Upper lobe of left lung (tissue), 6 donors: ENCODE measurements around the gene KCNK2. TPM values are rescaled to one million over a fixed set of nuclear protein-coding genes. Genes with fewer than 3 reads are reported as not detected.

Source experiments
- ATAC-seq, 2 donors: fragments of 200-7000 bp; cut with Tn5 transposase; one replicate each; pipeline ENCODE4 v1.9.1; 2022; ENCODE audit warnings: mild to moderate bottlenecking in 2 of 2, moderate library complexity in 2 of 2; ENCODE audit not compliant: low FRiP score in 2 of 2
- DNase-seq, 2 donors: peaks; one replicate each; pipeline ENCODE4 v3.0.0-alpha.2; 2019 to 2020
- H3K27ac ChIP-seq, 4 donors: fragments of 200-600 bp; sonication (generic); one replicate each; pipeline ENCODE4 v1.5.1; 2016 to 2019
- H3K27me3 ChIP-seq, 4 donors: fragments of 200-600 bp; sonication (generic); one replicate each; pipeline ENCODE4 v1.5.1; 2017 to 2019
- H3K36me3 ChIP-seq, 4 donors: fragments of 200-600 bp; sonication (generic); one replicate each; pipeline ENCODE4 v1.5.1; 2016 to 2019
- H3K4me1 ChIP-seq, 4 donors: fragments of 200-600 bp; sonication (generic); one replicate each; pipeline ENCODE4 v1.5.1; 2018 to 2019
- H3K4me3 ChIP-seq, 4 donors: fragments of 200-600 bp; sonication (generic); one replicate each; pipeline ENCODE4 v1.5.1; 2017 to 2019; ENCODE audit warnings: mild to moderate bottlenecking in 2 of 4, moderate library complexity in 1 of 4
- H3K9me3 ChIP-seq, 4 donors: fragments of 200-600 bp; sonication (generic); one replicate each; pipeline ENCODE4 v1.5.1; 2018 to 2019
- EP300 ChIP-seq, 4 donors: sonication (generic); formaldehyde crosslinking; IDR thresholded peaks; one replicate each; pipeline ENCODE4 v1.5.1; 2017; ENCODE audit warnings: antibody characterized with exemption in 4 of 4, control low read depth in 2 of 4
- POLR2A ChIP-seq, 4 donors: fragments of 450-650 bp; IDR thresholded peaks; one replicate each; pipeline ENCODE4 v1.5.1; 2016 to 2017; ENCODE audit warnings: antibody characterized with exemption in 4 of 4, mild to moderate bottlenecking in 2 of 4
- POLR2AphosphoS5 ChIP-seq, 2 donors: sonication (generic); formaldehyde crosslinking; IDR thresholded peaks; one replicate each; pipeline ENCODE4 v1.5.1; 2017; ENCODE audit warnings: antibody characterized with exemption in 2 of 2
- WGBS, 2 donors: methylation state at CpG; one replicate each; pipeline ENCODE4 v1.1.5; 2017 to 2018; 5-methylcytosine and 5-hydroxymethylcytosine counted together
- total RNA-seq, 6 donors: library from RNA; depleted of rRNA in 4 of 6; stranded (reverse); fragments of >200 nt in 4 of 6; gene quantifications; one replicate each; pipeline versions ENCODE4 v1.1.0 to v1.2.1, GENCODE V29; 2016 to 2021
- TF ChIP-seq, protein P1 (sequence below), 6 experiments: fragments of 450-650 bp in 4 of 6; fragments of 200-600 bp in 2 of 6; sonication (generic) in 2 of 6; IDR thresholded peaks; one replicate each; pipeline ENCODE4 v1.5.1; 2016 to 2019; ENCODE audit warnings: antibody characterized with exemption in 6 of 6
- donor health status: DM: no; HTN: no; CAD: no; lungs with moderate emphysema.
- donor health status: DM: no; HTN: yes; CAD: no; lungs with severe emphysema.

The KCNK2 gene
- total RNA-seq, 6 donors from 2014 or later, result 0.20 to 2.4 (median 0.33) TPM; not detected in 2

DNA sequence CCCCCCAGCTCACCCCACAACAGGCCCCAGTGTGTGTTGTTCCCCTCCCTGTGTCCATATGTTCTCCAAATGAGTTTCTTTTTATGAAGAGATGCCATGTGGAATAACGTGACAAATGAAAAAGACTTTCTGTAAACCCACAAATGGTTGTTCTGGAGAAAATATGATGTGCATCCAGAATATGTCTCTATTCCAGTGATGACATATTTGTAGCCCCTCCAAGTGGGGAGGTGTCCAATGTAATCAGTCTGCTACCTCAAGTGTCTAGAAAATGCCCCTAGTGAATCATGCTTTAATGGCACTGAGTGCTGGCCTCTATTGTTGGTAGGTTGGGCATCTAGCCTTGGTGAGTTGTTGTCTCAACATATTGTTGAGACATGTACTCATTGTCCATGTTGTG is 179.6 kb downstream of the KCNK2 start:
- Histone ChIP-seq H3K27ac (no peak overlapping the region), H3K36me3 (no peaks in the 10 kb centered on the region), H3K4me1 (no peaks in the 10 kb centered on the region), H3K9me3 (no peaks in the 10 kb centered on the region), H3K4me3 (no peak overlapping the region), H3K27me3 (no peaks in the 10 kb centered on the region)
- 81 to 88% methylated on average over 1 of the region's 1 CpG for WGBS, 2 donors
- DNase-seq, result no peak
- no peak for TF ChIP-seq EP300 (IDR thresholded peaks at IDR 0.05)
- TF ChIP-seq, protein P1, sequence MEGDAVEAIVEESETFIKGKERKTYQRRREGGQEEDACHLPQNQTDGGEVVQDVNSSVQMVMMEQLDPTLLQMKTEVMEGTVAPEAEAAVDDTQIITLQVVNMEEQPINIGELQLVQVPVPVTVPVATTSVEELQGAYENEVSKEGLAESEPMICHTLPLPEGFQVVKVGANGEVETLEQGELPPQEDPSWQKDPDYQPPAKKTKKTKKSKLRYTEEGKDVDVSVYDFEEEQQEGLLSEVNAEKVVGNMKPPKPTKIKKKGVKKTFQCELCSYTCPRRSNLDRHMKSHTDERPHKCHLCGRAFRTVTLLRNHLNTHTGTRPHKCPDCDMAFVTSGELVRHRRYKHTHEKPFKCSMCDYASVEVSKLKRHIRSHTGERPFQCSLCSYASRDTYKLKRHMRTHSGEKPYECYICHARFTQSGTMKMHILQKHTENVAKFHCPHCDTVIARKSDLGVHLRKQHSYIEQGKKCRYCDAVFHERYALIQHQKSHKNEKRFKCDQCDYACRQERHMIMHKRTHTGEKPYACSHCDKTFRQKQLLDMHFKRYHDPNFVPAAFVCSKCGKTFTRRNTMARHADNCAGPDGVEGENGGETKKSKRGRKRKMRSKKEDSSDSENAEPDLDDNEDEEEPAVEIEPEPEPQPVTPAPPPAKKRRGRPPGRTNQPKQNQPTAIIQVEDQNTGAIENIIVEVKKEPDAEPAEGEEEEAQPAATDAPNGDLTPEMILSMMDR (IDR thresholded peaks at IDR 0.05), result no peak
- TF ChIP-seq POLR2A (IDR thresholded peaks at IDR 0.05), result no peak
- no peak for TF ChIP-seq POLR2AphosphoS5 (IDR thresholded peaks at IDR 0.05)
- no peak for ATAC-seq

- Histone ChIP-seq H3K36me3 (no peaks in the 10 kb centered on the region), H3K9me3 (no peaks in the 10 kb centered on the region), H3K4me3 (no peak overlapping the region), H3K27me3 (no peaks in the 10 kb centered on the region), H3K4me1 (no peaks in the 10 kb centered on the region), H3K27ac (no peak overlapping the region)
- TF ChIP-seq POLR2A (IDR thresholded peaks at IDR 0.05), result no peak
- TF ChIP-seq, protein P1 (IDR thresholded peaks at IDR 0.05), result no peak
- no peak for TF ChIP-seq POLR2AphosphoS5 (IDR thresholded peaks at IDR 0.05)
- TF ChIP-seq EP300 (IDR thresholded peaks at IDR 0.05), result no peak
- ATAC-seq, result no peak
- no peak for DNase-seq
- 44 to 92% methylated on average over 1 of the region's 1 CpG for WGBS, 2 donors
Observed at GRCh38 chr1:215263636-215264035, 181.1 kb downstream of the KCNK2 start.

- Histone ChIP-seq H3K9me3 (no peaks in the 10 kb centered on the region), H3K4me1 (no peaks in the 10 kb centered on the region), H3K36me3 (no peaks in the 10 kb centered on the region), H3K27ac (no peak overlapping the region), H3K4me3 (no peak overlapping the region), H3K27me3 (no peaks in the 10 kb centered on the region)
- TF ChIP-seq POLR2A (IDR thresholded peaks at IDR 0.05), result no peak
- no peak for TF ChIP-seq EP300 (IDR thresholded peaks at IDR 0.05)
- TF ChIP-seq, protein P1 (IDR thresholded peaks at IDR 0.05), result no peak
- TF ChIP-seq POLR2AphosphoS5 (IDR thresholded peaks at IDR 0.05), result no peak
- no peak for DNase-seq
- WGBS, 2 donors, result 97 to 98% methylated on average over 3 of the region's 3 CpGs
- no peak for ATAC-seq
Observed at GRCh38 chr1:215264649-215265048, 182.1 kb downstream of the KCNK2 start.

DNA sequence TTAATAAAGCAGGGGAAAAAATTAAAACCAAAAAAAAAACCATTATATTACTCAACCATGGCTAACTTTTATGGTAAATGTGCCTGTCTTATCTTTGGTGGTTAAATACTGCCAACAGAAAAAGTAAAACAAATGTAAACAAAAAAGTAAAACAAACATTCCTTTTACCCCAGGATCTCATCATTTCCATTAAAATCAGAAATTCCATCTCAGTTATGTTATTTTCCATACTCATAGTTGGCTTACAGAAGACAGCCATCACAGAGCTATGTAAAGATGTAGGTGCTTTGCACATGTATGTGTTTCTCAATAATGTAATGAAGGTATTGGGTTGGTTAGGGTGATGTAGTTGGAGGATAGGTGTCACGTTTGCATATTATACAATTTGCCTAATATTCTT is 185.0 kb downstream of the KCNK2 start:
- no peak overlapping the region for H3K4me3 ChIP-seq
- no peaks in the 10 kb centered on the region for H3K4me1 ChIP-seq
- no peak for ATAC-seq
- H3K27me3 ChIP-seq, result no peaks in the 10 kb centered on the region
- no peaks in the 10 kb centered on the region for H3K9me3 ChIP-seq
- TF ChIP-seq POLR2AphosphoS5 (IDR thresholded peaks at IDR 0.05), result no peak
- TF ChIP-seq POLR2A (IDR thresholded peaks at IDR 0.05), result no peak
- TF ChIP-seq, protein P1 (IDR thresholded peaks at IDR 0.05), result no peak
- TF ChIP-seq EP300 (IDR thresholded peaks at IDR 0.05), result no peak
- 68 to 84% methylated on average over 1 of the region's 1 CpG for WGBS, 2 donors
- H3K36me3 ChIP-seq, result no peaks in the 10 kb centered on the region
- no peak overlapping the region for H3K27ac ChIP-seq
- DNase-seq, result no peak

GRCh38 chr1:215269955-215270354 is 187.4 kb downstream of the KCNK2 start:
- no peak for DNase-seq
- no peaks in the 10 kb centered on the region for H3K9me3 ChIP-seq
- no peak overlapping the region for H3K4me3 ChIP-seq
- TF ChIP-seq EP300 (IDR thresholded peaks at IDR 0.05), result no peak
- TF ChIP-seq POLR2A (IDR thresholded peaks at IDR 0.05), result no peak
- no peak for TF ChIP-seq POLR2AphosphoS5 (IDR thresholded peaks at IDR 0.05)
- TF ChIP-seq, protein P1 (IDR thresholded peaks at IDR 0.05), result no peak
- no peaks in the 10 kb centered on the region for H3K4me1 ChIP-seq
- no peaks in the 10 kb centered on the region for H3K27me3 ChIP-seq
- no peak for ATAC-seq
- 63 to 68% methylated on average over 3 of the region's 3 CpGs for WGBS, 2 donors
- H3K36me3 ChIP-seq, result no peaks in the 10 kb centered on the region
- no peak overlapping the region for H3K27ac ChIP-seq
